DOHH2 (cell line): ENCODE measurements around the gene GPRIN3.
"Not testable (repeated sequence)": the region's sequence is repeated elsewhere in the genome, so short reads cannot be mapped to it uniquely, and the experiment has no call there.

ENCODE experiments used
- EZH2phosphoT487 ChIP-seq: fragments of 200-600 bp; sonication (generic); IDR thresholded peaks from 2 replicates; pipeline ENCODE4 v1.6.1; 2017; ENCODE audit warnings: borderline replicate concordance, mild to moderate bottlenecking, antibody characterized with exemption, low read length, moderate library complexity, mixed read lengths
- TF ChIP-seq, protein P1 (sequence below): fragments of 200-600 bp; sonication (generic); IDR thresholded peaks from one replicate; pipeline ENCODE4 v1.5.1; 2014; ENCODE audit warnings: antibody characterized with exemption, mild to moderate bottlenecking, low read depth, low read length; ENCODE audit not compliant: poor library complexity, severe bottlenecking

DNA sequence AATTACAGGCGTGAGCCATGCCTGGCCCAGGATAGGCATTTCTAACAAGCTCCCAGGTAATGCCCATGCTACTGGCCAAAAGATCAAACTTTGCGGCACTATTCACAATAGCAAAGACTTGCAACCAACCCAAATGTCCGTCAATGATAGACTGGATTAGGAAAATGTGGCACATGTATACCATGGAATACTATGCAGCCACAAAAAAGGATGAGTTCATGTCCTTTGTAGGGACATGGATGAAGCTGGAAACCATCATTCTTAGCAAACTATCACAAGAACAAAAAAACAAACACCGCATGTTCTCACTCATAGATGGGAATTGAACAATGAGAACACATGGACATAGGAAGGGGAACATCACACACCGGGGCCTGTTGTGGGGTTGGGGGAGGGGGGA, 1.6 kb upstream of the GPRIN3 start:
- TF ChIP-seq, protein P1, sequence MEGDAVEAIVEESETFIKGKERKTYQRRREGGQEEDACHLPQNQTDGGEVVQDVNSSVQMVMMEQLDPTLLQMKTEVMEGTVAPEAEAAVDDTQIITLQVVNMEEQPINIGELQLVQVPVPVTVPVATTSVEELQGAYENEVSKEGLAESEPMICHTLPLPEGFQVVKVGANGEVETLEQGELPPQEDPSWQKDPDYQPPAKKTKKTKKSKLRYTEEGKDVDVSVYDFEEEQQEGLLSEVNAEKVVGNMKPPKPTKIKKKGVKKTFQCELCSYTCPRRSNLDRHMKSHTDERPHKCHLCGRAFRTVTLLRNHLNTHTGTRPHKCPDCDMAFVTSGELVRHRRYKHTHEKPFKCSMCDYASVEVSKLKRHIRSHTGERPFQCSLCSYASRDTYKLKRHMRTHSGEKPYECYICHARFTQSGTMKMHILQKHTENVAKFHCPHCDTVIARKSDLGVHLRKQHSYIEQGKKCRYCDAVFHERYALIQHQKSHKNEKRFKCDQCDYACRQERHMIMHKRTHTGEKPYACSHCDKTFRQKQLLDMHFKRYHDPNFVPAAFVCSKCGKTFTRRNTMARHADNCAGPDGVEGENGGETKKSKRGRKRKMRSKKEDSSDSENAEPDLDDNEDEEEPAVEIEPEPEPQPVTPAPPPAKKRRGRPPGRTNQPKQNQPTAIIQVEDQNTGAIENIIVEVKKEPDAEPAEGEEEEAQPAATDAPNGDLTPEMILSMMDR: not testable (repeated sequence)
- not testable (repeated sequence) for TF ChIP-seq EZH2phosphoT487
